ENCODE results near the gene VAT1L.

GRCh38 chr16:77748421-77749005 is 39.9 kb upstream of the VAT1L start:
- TF ChIP-seq CTCF (conservative IDR thresholded peaks at IDR 0.05 in 1 of 2, IDR thresholded peaks at IDR 0.05 in 1 of 2; ENCODE audit: low read depth in 1 of 2, low read length in 2 of 2) (no peak), EZH2 (IDR thresholded peaks at IDR 0.05; ENCODE audit: low read length, missing control alignments) (no peak)
